AG04450 (cell line): ENCODE results near the gene EPS15. TPM values are rescaled to one million over a fixed set of nuclear protein-coding genes. Genes with fewer than 3 reads are reported as not detected.

ENCODE experiments used
- CTCF ChIA-PET: fragments of 300-600, 350-600 bp; formaldehyde crosslinking; extraction: SDS; loops from one replicate; lab custom pipeline; 2022; ENCODE audit warnings: antibody characterized with exemption, inconsistent platforms; lab: Charles Lee
- POLR2A ChIA-PET: fragments of 350-600 bp; formaldehyde crosslinking; extraction: SDS; loops from one replicate; lab custom pipeline; 2021; ENCODE audit warnings: antibody characterized with exemption, inconsistent platforms; lab: Yijun Ruan, JAX
- DNase-seq: peaks from one replicate; pipeline ENCODE4 v3.0.0-alpha.2; 2011; ENCODE audit warnings: low read depth, low spot score
- H3K27ac ChIP-seq: one replicate; pipeline ENCODE4 v1.5.1; 2012; ENCODE audit warnings: low read depth, low read length, control low read depth
- H3K27me3 ChIP-seq: one replicate; pipeline ENCODE4 v1.6.0; 2012; ENCODE audit warnings: low read length; ENCODE audit not compliant: control insufficient read depth, insufficient read depth
- H3K4me3 ChIP-seq: 2 replicates; pipeline ENCODE4 v1.5.1; 2011; ENCODE audit warnings: mild to moderate bottlenecking, low read depth, low read length, control low read depth
- H3K9me3 ChIP-seq: 2 replicates; pipeline ENCODE4 v1.5.1; 2012; ENCODE audit warnings: low read length; ENCODE audit not compliant: control insufficient read depth, insufficient read depth
- CTCF ChIP-seq: IDR thresholded peaks from 2 replicates; pipeline ENCODE4 v1.5.1; 2011; ENCODE audit warnings: low read depth, low read length, control low read depth, inconsistent platforms
- polyA minus RNA-seq: library from RNA; depleted of rRNA, polyadenylated mRNA; stranded (reverse); fragments of >200 nt; gene quantifications from 2 replicates; pipeline ENCODE4 v1.2.3, GENCODE V29; 2011; rRNA and poly(A)+ RNA removed
- polyA plus RNA-seq: library from polyadenylated mRNA; depleted of rRNA; stranded (reverse); fragments of >200 nt; gene quantifications from 2 replicates; pipeline ENCODE4 v1.2.3, GENCODE V29; 2011; rRNA removed

EPS15 gene
- 40.9 and 55.4 TPM in 2 replicates for polyA plus RNA-seq
- 28.6 and 56.6 TPM in 2 replicates for polyA minus RNA-seq

- peak; percentile 29 for DNase-seq
- Histone ChIP-seq H3K27ac (peak within 1 kb of the TSS; percentile 39), H3K9me3 (no peaks in the 10 kb centered on the region), H3K4me3 (peak within 1 kb of the TSS; percentile 81), H3K27me3 (no peaks in the 10 kb centered on the region)
- CTCF ChIA-PET: interaction anchor here (1.3 to 1.7 kb wide), 2 partner anchors 15 to 250 kb away, joined by 3 to 8 read pairs; no protein-coding TSS in a partner anchor
- TF ChIP-seq CTCF: no peak
- POLR2A ChIA-PET: interaction anchor here (1.1 to 1.5 kb wide), 2 partner anchors 12 to 16 kb away, joined by 3 to 10 read pairs; no protein-coding TSS in a partner anchor
Measured at GRCh38 chr1:51519048-51519864, at the start of gene EPS15. EPS15 (minus strand) TSS chr1:51519266; CDS start chr1:51519231, 35 bp downstream.

- CTCF ChIA-PET: interaction anchor here (0.7 to 1.4 kb wide), 2 partner anchors 201 to 202 kb away, joined by 3 read pairs; no protein-coding TSS in a partner anchor
- no peak overlapping the region for H3K27ac ChIP-seq
- H3K27me3 ChIP-seq: no peaks in the 10 kb centered on the region
- POLR2A ChIA-PET: no interaction called here
- TF ChIP-seq CTCF: no peak
- no peak for DNase-seq
- H3K4me3 ChIP-seq: no peak overlapping the region
- H3K9me3 ChIP-seq: no peaks in the 10 kb centered on the region
Measured at GRCh38 chr1:51568231-51568935, 49.3 kb upstream of the EPS15 start.

- H3K27ac ChIP-seq: no peak overlapping the region
- no peak for TF ChIP-seq CTCF
- ChIA-PET CTCF (interaction anchor here (0.7 to 1.4 kb wide), 2 partner anchors 202 kb away, joined by 3 read pairs; no protein-coding TSS in a partner anchor), POLR2A (no interaction called here)
- no peaks in the 10 kb centered on the region for H3K9me3 ChIP-seq
- H3K4me3 ChIP-seq: no peak overlapping the region
- H3K27me3 ChIP-seq: no peaks in the 10 kb centered on the region
- DNase-seq: peak; percentile 30
Measured at GRCh38 chr1:51567653-51568052, 48.6 kb upstream of the EPS15 start.

GRCh38 chr1:51566260-51566659 is 47.2 kb upstream of the EPS15 start:
- no peak overlapping the region for H3K27ac ChIP-seq
- POLR2A ChIA-PET: no interaction called here
- TF ChIP-seq CTCF: no peak; the same call in 1 of the 2 replicates
- DNase-seq: no peak
- no peak overlapping the region for H3K4me3 ChIP-seq
- H3K27me3 ChIP-seq: no peaks in the 10 kb centered on the region
- CTCF ChIA-PET: no interaction called here
- H3K9me3 ChIP-seq: no peaks in the 10 kb centered on the region
